ENCODE measurements around the gene CCDC188. TPM values are rescaled to one million over a fixed set of nuclear protein-coding genes. Genes with fewer than 3 reads are reported as not detected.

The CCDC188 gene
- total and polyA plus RNA-seq, 9 of the 15 experiments (the other 6 are each of a cell fraction or from before 2014, with no cell fraction given): not detected

DNA sequence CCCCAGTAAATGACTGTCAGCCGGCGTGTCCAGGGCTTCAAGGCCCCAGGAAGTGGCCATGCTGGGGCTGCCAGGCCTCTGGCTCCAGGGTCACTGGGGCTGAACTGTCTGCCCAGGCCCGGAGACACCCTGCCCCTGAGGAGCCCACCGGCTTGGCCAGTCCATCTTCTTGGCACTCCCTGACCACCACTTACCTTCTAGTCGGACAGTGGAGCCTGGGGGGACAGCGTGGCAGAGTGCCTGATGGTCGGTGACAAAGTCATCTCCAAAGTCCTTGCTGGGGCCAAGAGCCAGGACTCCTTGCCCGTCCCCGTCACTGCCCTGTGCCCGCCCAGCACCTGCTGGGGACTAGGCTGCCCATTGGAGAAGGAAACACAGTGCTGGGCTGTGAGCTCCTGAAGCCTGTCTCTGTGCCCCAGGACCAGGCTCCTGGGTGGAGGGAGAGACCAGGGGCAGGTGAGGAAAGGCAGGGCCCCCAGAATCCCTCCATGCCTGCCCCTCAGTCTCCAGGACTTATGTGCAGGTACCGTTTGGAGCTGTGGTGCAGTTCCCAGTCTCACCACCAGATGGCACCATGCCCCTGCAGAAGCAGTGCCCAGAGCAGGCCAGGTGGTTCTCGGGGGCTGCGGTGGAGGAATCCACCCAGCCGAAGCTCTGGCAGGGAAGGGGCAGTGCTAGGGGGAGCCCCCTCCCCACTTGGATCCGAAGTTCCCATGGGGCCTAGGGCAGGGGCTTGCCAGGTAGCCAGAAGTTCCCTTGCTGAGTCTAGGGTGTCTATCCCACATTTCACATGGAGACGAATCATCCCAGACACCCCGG lies 6.0 kb upstream of the CCDC188 start (continued):
- TF ChIP-seq ZNF311 (CRISPR knock-in tag; IDR thresholded peaks at IDR 0.05) (no peak), LCOR (CRISPR knock-in tag; IDR thresholded peaks at IDR 0.05) (no peak; the same call in 1 of the 2 replicates), SP1 (CRISPR knock-in tag; IDR thresholded peaks at IDR 0.05) (peak; percentile 76), COPS2 (conservative IDR thresholded peaks at IDR 0.05) (no peak), GTF2F1 (IDR thresholded peaks at IDR 0.05; ENCODE audit: low read depth, low read length) (0 out of 2 replicates have a peak, but pooled peaks have one; percentile 75), SIN3B (IDR thresholded peaks at IDR 0.05; ENCODE audit: low read depth) (peak; percentile 82; the same call in 1 of the 2 replicates), GABPA (tag; conservative IDR thresholded peaks at IDR 0.05; ENCODE audit: low read depth) (no peak), YBX1 (IDR thresholded peaks at IDR 0.05) (no peak), ZBTB8A (IDR thresholded peaks at IDR 0.05; ENCODE audit: partially characterized antibody) (no peak), ZC3H8 (IDR thresholded peaks at IDR 0.05) (no peak), TOE1 (IDR thresholded peaks at IDR 0.05; ENCODE audit: borderline replicate concordance) (0 out of 2 replicates have a peak, but pooled peaks have one; percentile 46), TOE1 (CRISPR knock-in tag; IDR thresholded peaks at IDR 0.05; ENCODE audit: borderline replicate concordance, low read depth) (0 out of 2 replicates have a peak, but pooled peaks have one; percentile 11), L3MBTL2 (IDR thresholded peaks at IDR 0.05) (peak; percentile 76), SMARCA5 (IDR thresholded peaks at IDR 0.05) (no peak), GATAD2A (IDR thresholded peaks at IDR 0.05) (no peak), HNRNPK (IDR thresholded peaks at IDR 0.05; ENCODE audit: low read depth, low read length, poor library complexity, severe bottlenecking) (no peak), RAD21 (CRISPR knock-in tag; conservative IDR thresholded peaks at IDR 0.05 in 1 of 2, IDR thresholded peaks at IDR 0.05 in 1 of 2) (peak; percentile 100)
- TF ChIP-seq, protein P1, sequence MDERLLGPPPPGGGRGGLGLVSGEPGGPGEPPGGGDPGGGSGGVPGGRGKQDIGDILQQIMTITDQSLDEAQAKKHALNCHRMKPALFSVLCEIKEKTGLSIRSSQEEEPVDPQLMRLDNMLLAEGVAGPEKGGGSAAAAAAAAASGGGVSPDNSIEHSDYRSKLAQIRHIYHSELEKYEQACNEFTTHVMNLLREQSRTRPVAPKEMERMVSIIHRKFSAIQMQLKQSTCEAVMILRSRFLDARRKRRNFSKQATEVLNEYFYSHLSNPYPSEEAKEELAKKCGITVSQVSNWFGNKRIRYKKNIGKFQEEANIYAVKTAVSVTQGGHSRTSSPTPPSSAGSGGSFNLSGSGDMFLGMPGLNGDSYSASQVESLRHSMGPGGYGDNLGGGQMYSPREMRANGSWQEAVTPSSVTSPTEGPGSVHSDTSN (CRISPR knock-in tag; IDR thresholded peaks at IDR 0.05; ENCODE audit: low read depth): no peak
- TF ChIP-seq, protein P1 (tag; conservative IDR thresholded peaks at IDR 0.05; ENCODE audit: low read depth): no peak
- TF ChIP-seq, protein P2, sequence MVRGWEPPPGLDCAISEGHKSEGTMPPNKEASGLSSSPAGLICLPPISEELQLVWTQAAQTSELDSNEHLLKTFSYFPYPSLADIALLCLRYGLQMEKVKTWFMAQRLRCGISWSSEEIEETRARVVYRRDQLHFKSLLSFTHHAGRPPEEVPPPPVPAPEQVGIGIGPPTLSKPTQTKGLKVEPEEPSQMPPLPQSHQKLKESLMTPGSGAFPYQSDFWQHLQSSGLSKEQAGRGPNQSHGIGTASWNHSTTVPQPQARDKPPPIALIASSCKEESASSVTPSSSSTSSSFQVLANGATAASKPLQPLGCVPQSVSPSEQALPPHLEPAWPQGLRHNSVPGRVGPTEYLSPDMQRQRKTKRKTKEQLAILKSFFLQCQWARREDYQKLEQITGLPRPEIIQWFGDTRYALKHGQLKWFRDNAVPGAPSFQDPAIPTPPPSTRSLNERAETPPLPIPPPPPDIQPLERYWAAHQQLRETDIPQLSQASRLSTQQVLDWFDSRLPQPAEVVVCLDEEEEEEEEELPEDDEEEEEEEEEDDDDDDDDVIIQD (CRISPR knock-in tag; IDR thresholded peaks at IDR 0.05): no peak; the same call in 1 of the 2 replicates
- TF ChIP-seq, protein P3, sequence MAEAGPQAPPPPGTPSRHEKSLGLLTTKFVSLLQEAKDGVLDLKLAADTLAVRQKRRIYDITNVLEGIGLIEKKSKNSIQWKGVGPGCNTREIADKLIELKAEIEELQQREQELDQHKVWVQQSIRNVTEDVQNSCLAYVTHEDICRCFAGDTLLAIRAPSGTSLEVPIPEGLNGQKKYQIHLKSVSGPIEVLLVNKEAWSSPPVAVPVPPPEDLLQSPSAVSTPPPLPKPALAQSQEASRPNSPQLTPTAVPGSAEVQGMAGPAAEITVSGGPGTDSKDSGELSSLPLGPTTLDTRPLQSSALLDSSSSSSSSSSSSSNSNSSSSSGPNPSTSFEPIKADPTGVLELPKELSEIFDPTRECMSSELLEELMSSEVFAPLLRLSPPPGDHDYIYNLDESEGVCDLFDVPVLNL (CRISPR knock-in tag; IDR thresholded peaks at IDR 0.05; ENCODE audit: low read depth): 0 out of 2 replicates have a peak, but pooled peaks have one; percentile 49
- TF ChIP-seq, protein P4, sequence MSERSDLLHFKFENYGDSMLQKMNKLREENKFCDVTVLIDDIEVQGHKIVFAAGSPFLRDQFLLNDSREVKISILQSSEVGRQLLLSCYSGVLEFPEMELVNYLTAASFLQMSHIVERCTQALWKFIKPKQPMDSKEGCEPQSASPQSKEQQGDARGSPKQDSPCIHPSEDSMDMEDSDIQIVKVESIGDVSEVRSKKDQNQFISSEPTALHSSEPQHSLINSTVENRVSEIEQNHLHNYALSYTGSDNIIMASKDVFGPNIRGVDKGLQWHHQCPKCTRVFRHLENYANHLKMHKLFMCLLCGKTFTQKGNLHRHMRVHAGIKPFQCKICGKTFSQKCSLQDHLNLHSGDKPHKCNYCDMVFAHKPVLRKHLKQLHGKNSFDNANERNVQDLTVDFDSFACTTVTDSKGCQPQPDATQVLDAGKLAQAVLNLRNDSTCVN (CRISPR knock-in tag; IDR thresholded peaks at IDR 0.05): peak; percentile 88; the same call in 1 of the 2 replicates
